B cell (primary cell): ENCODE results near the gene TMEM213.

Experiments
- EZH2 ChIP-seq: IDR thresholded peaks from 2 replicates; pipeline ENCODE4 v1.6.1; 2012; ENCODE audit warnings: borderline replicate concordance, low read depth, mild to moderate bottlenecking, moderate library complexity, low read length; ENCODE audit not compliant: insufficient read depth, poor library complexity, severe bottlenecking
- TF ChIP-seq, protein P1 (sequence below): fragments of 200-600 bp; IDR thresholded peaks from one replicate; pipeline ENCODE4 v1.8.0; 2022; ENCODE audit warnings: antibody characterized with exemption, mild to moderate bottlenecking

DNA sequence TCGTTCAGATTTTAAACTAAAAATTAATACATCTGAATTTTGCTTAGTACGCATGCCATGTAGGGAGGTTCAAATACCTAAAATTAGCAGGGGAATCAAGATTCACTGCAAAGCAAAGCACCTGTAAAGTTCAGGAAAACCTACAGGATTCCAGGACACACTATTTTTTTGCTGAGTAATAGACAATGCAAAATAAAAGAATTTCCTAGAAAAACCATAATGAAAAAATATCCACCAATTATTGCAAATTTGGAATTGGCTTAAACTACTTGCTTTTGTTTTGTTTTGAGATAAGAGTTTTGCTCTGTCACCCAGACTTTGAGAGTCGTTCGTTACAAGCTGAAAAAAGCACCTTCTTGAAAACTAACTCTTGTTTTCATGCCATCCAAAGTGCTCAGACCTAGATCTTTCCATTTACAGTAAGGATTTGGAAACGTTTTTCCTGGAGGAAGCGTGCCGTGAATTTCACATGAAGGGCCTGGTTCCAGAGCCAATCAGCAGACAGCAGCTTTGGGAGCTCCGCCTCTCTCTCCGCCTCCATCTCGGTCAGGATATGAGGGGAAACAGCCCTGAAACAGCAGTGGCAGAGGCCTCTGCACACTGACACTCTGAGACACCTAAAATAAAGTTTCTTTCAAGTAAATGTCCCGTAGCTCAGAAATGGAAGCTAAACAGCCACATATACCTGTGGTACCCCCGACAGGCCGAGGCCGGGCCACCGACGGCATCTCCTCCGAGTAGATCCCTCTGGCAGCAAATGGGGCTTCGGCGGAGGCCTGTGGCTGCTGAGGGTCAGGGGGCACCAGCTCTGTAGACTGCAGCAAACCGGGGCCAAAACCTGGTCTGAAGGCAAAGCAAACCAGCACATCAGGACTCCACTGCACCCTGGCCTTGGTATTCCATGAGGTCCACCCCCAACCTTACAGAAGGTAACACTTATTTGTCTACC lies 46.1 kb downstream of the TMEM213 start:
- TF ChIP-seq EZH2, result no peak
- TF ChIP-seq, protein P1, sequence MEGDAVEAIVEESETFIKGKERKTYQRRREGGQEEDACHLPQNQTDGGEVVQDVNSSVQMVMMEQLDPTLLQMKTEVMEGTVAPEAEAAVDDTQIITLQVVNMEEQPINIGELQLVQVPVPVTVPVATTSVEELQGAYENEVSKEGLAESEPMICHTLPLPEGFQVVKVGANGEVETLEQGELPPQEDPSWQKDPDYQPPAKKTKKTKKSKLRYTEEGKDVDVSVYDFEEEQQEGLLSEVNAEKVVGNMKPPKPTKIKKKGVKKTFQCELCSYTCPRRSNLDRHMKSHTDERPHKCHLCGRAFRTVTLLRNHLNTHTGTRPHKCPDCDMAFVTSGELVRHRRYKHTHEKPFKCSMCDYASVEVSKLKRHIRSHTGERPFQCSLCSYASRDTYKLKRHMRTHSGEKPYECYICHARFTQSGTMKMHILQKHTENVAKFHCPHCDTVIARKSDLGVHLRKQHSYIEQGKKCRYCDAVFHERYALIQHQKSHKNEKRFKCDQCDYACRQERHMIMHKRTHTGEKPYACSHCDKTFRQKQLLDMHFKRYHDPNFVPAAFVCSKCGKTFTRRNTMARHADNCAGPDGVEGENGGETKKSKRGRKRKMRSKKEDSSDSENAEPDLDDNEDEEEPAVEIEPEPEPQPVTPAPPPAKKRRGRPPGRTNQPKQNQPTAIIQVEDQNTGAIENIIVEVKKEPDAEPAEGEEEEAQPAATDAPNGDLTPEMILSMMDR, result no peak
